ENCODE data around the gene RBBP8NL. TPM values are rescaled to one million over a fixed set of nuclear protein-coding genes. Genes with fewer than 3 reads are reported as not detected.

The RBBP8NL gene
- total and polyA plus RNA-seq, 9 of the 15 experiments (the other 6 are each of a cell fraction or from before 2014, with no cell fraction given) = not detected

GRCh38 chr20:62387219-62387913 lies 40.0 kb downstream of the RBBP8NL start (continued):
- TF ChIP-seq E2F4 (CRISPR knock-in tag; IDR thresholded peaks at IDR 0.05; ENCODE audit: low read depth) = no peak
- peak; percentile 82 for TF ChIP-seq RBFOX2 (IDR thresholded peaks at IDR 0.05; ENCODE audit: low read depth, low read length)
- no peak for TF ChIP-seq NR1H2 (CRISPR knock-in tag; IDR thresholded peaks at IDR 0.05)
- no peak for TF ChIP-seq BRD4 (IDR thresholded peaks at IDR 0.05)
- TF ChIP-seq MAFK (IDR thresholded peaks at IDR 0.05; ENCODE audit: low read length) = no peak
- no peak for TF ChIP-seq ASH1L (IDR thresholded peaks at IDR 0.05; ENCODE audit: borderline replicate concordance, low read depth, partially characterized antibody)
- TF ChIP-seq SRF (CRISPR knock-in tag; IDR thresholded peaks at IDR 0.05) = no peak
- TF ChIP-seq RAD21 (CRISPR knock-in tag; conservative IDR thresholded peaks at IDR 0.05 in 1 of 2, IDR thresholded peaks at IDR 0.05 in 1 of 2) = no peak
- TF ChIP-seq ZNF174 (CRISPR knock-in tag; IDR thresholded peaks at IDR 0.05) = no peak
- no peak for TF ChIP-seq ZNF165 (CRISPR knock-in tag; IDR thresholded peaks at IDR 0.05; ENCODE audit: borderline replicate concordance)
- TF ChIP-seq, protein P1, sequence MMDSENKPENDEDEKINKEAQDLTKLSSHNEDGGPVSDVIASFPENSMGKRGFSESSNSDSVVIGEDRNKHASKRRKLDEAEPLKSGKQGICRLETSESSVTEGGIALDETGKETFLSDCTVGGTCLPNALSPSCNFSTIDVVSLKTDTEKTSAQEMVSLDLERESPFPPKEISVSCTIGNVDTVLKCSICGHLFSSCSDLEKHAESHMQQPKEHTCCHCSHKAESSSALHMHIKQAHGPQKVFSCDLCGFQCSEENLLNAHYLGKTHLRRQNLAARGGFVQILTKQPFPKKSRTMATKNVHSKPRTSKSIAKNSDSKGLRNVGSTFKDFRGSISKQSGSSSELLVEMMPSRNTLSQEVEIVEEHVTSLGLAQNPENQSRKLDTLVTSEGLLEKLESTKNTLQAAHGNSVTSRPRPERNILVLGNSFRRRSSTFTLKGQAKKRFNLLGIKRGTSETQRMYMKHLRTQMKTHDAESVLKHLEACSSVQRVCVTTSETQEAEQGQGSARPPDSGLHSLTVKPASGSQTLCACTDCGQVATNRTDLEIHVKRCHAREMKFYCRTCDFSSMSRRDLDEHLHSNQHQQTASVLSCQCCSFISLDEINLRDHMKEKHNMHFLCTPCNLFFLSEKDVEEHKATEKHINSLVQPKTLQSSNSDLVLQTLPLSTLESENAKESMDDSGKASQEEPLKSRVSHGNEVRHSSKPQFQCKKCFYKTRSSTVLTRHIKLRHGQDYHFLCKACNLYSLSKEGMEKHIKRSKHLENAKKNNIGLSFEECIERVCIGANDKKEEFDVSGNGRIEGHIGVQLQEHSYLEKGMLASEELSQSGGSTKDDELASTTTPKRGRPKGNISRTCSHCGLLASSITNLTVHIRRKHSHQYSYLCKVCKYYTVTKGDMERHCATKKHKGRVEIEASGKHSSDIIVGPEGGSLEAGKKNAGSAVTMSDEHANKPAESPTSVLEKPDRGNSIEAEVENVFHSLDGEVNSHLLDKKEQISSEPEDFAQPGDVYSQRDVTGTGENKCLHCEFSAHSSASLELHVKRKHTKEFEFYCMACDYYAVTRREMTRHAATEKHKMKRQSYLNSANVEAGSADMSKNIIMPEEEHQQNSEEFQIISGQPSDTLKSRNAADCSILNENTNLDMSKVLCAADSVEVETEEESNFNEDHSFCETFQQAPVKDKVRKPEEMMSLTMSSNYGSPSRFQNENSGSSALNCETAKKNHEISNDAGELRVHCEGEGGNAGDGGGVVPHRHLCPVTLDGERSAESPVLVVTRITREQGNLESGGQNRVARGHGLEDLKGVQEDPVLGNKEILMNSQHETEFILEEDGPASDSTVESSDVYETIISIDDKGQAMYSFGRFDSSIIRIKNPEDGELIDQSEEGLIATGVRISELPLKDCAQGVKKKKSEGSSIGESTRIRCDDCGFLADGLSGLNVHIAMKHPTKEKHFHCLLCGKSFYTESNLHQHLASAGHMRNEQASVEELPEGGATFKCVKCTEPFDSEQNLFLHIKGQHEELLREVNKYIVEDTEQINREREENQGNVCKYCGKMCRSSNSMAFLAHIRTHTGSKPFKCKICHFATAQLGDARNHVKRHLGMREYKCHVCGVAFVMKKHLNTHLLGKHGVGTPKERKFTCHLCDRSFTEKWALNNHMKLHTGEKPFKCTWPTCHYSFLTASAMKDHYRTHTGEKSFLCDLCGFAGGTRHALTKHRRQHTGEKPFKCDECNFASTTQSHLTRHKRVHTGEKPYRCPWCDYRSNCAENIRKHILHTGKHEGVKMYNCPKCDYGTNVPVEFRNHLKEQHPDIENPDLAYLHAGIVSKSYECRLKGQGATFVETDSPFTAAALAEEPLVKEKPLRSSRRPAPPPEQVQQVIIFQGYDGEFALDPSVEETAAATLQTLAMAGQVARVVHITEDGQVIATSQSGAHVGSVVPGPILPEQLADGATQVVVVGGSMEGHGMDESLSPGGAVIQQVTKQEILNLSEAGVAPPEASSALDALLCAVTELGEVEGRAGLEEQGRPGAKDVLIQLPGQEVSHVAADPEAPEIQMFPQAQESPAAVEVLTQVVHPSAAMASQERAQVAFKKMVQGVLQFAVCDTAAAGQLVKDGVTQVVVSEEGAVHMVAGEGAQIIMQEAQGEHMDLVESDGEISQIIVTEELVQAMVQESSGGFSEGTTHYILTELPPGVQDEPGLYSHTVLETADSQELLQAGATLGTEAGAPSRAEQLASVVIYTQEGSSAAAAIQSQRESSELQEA (IDR thresholded peaks at IDR 0.05; ENCODE audit: low read depth) = 0 out of 2 replicates have a peak, but pooled peaks have one; percentile 24
- no peak for TF ChIP-seq ZFP1 (CRISPR knock-in tag; IDR thresholded peaks at IDR 0.05)
- no peak for TF ChIP-seq ZNF217 (CRISPR knock-in tag; IDR thresholded peaks at IDR 0.05)
- peak; percentile 59 for TF ChIP-seq RBBP5 (IDR thresholded peaks at IDR 0.05; ENCODE audit: borderline replicate concordance, insufficient read depth, low read length, poor library complexity, severe bottlenecking)
- TF ChIP-seq, protein P2, sequence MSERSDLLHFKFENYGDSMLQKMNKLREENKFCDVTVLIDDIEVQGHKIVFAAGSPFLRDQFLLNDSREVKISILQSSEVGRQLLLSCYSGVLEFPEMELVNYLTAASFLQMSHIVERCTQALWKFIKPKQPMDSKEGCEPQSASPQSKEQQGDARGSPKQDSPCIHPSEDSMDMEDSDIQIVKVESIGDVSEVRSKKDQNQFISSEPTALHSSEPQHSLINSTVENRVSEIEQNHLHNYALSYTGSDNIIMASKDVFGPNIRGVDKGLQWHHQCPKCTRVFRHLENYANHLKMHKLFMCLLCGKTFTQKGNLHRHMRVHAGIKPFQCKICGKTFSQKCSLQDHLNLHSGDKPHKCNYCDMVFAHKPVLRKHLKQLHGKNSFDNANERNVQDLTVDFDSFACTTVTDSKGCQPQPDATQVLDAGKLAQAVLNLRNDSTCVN (CRISPR knock-in tag; IDR thresholded peaks at IDR 0.05) = peak; percentile 87; the same call in 1 of the 2 replicates
- no peak for TF ChIP-seq EP400 (IDR thresholded peaks at IDR 0.05)
- TF ChIP-seq PTBP1 (IDR thresholded peaks at IDR 0.05; ENCODE audit: low read depth, low read length) = no peak
- TF ChIP-seq ZNF408 (CRISPR knock-in tag; IDR thresholded peaks at IDR 0.05; ENCODE audit: low read depth) = no peak

Data from K562 (cell line).